ENCODE measurements around the gene MTHFD2. TPM values are rescaled to one million over a fixed set of nuclear protein-coding genes. Genes with fewer than 3 reads are reported as not detected.

The MTHFD2 gene
- total RNA-seq, 1 experiment from 2014 or later = 470 TPM

DNA sequence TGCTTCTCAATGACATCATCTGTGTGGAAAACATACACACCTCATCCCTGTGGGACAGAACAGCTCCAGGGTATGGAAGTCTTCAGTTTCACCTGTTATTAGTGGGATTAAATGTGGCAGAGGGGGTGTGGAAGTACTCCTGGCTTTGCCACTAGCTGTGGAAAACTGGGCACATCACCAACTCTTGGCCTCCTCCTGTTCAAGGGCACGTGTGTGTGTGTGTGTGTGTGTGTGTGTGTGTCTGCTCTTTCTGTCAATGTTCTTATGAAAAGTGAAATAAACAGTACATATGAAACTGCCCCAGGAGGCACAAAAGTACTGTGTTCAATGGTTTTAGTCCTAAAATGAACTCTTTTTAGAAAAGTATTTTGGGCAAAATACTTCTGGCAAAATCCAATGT lies 65.9 kb downstream of the MTHFD2 start:
- no peak overlapping the region for H3K27ac Mint-ChIP-seq (ENCODE audit: unreplicated experiment)
- CTCF ChIA-PET = interaction anchor here (1.0 to 2.0 kb wide), 2 partner anchors 14 to 71 kb away, joined by 3 to 5 read pairs; no protein-coding TSS in a partner anchor

GRCh38 chr2:74267068-74267467 lies 68.7 kb downstream of the MTHFD2 start:
- no peak overlapping the region for H3K4me3 Mint-ChIP-seq (ENCODE audit: unreplicated experiment)
- H3K27me3 Mint-ChIP-seq (ENCODE audit: insufficient read depth, unreplicated experiment) = no peaks in the 10 kb centered on the region
- Histone ChIP-seq H3K27me3 (replicated peaks; ENCODE audit: control insufficient read depth, insufficient read depth, low read length) (no peaks in the 10 kb centered on the region), H3K9me3 (no peaks in the 10 kb centered on the region), H3K4me1 (no peaks in the 10 kb centered on the region), H3K36me3 (ENCODE audit: control insufficient read depth, insufficient read depth, low read length) (no peaks in the 10 kb centered on the region), H3K4me3 (ENCODE audit: low read depth, low read length) (no peak overlapping the region)
- ChIA-PET CTCF (interaction anchor here (2.5 kb wide), 1 partner anchor 68 kb away, joined by 6 read pairs; no protein-coding TSS in a partner anchor), POLR2A (no interaction called here)
- no peaks in the 10 kb centered on the region for H3K9me3 Mint-ChIP-seq (ENCODE audit: unreplicated experiment)
- no peak overlapping the region for H3K27ac Mint-ChIP-seq (ENCODE audit: unreplicated experiment)
- TF ChIP-seq CTCF (IDR thresholded peaks at IDR 0.05; ENCODE audit: insufficient read depth in 1 of 2, low read depth in 1 of 2, low read length in 1 of 2, severe bottlenecking in 1 of 2, unreplicated experiment in 1 of 2) = peak; percentile 47 to 75
- no TSS peak for BruUV-seq (replicated peaks)
- DNase-seq = peak in 1 of 2 experiments; percentile 62
- intact Hi-C loops (cut with micrococcal nuclease; ENCODE audit: unreplicated experiment) = loop anchor here (1.0 to 2.0 kb wide), 2 partner anchors 68 to 126 kb away; no protein-coding TSS in a partner anchor
- H3K4me1 Mint-ChIP-seq (ENCODE audit: low read depth, unreplicated experiment) = no peaks in the 10 kb centered on the region
- H3K36me3 Mint-ChIP-seq (ENCODE audit: insufficient read depth, unreplicated experiment) = no peaks in the 10 kb centered on the region

More for the DNA sequence above, 65.9 kb downstream of the MTHFD2 start:
- no peak for DNase-seq
- TF ChIP-seq CTCF (IDR thresholded peaks at IDR 0.05; ENCODE audit: insufficient read depth in 1 of 2, low read depth in 1 of 2, low read length in 1 of 2, severe bottlenecking in 1 of 2, unreplicated experiment in 1 of 2) = no peak
- H3K4me1 Mint-ChIP-seq (ENCODE audit: low read depth, unreplicated experiment) = peaks cover 5% of the 10 kb centered on the region
- H3K36me3 ChIP-seq (ENCODE audit: control insufficient read depth, insufficient read depth, low read length) = no peaks in the 10 kb centered on the region
- no peaks in the 10 kb centered on the region for H3K27me3 Mint-ChIP-seq (ENCODE audit: insufficient read depth, unreplicated experiment)
- intact Hi-C loops (cut with micrococcal nuclease; ENCODE audit: unreplicated experiment) = no loop called here
- H3K9me3 ChIP-seq = no peaks in the 10 kb centered on the region
- POLR2A ChIA-PET = no interaction called here
- no peaks in the 10 kb centered on the region for H3K27me3 ChIP-seq (replicated peaks; ENCODE audit: control insufficient read depth, insufficient read depth, low read length)
- no peaks in the 10 kb centered on the region for H3K9me3 Mint-ChIP-seq (ENCODE audit: unreplicated experiment)
- no peaks in the 10 kb centered on the region for H3K4me1 ChIP-seq
- H3K4me3 ChIP-seq (ENCODE audit: low read depth, low read length) = no peak overlapping the region
- H3K36me3 Mint-ChIP-seq (ENCODE audit: insufficient read depth, unreplicated experiment) = no peaks in the 10 kb centered on the region
- BruUV-seq (replicated peaks) = no TSS peak
- no peak overlapping the region for H3K4me3 Mint-ChIP-seq (ENCODE audit: unreplicated experiment)

Other genes starting within 250 kb of the MTHFD2 start
- gene TET3, start 213.7 kb upstream of the MTHFD2 start, total RNA-seq (2022) = 27.5 and 27.8 TPM in 2 replicates
- gene BOLA3, start 50.7 kb upstream of the MTHFD2 start, total RNA-seq (2022) = 71.5 and 79.7 TPM in 2 replicates
- gene MOB1A, start 19.7 kb upstream of the MTHFD2 start, total RNA-seq (2022) = 113 and 125 TPM in 2 replicates
- gene SLC4A5, start 144.8 kb downstream of the MTHFD2 start, total RNA-seq (2022) = 1.9 and 2.2 TPM in 2 replicates
- 132 and 139 TPM in 2 replicates for gene DCTN1, start 181.7 kb downstream of the MTHFD2 start, total RNA-seq (2022)
- 0.84 and 1.7 TPM in 2 replicates for gene C2orf81, start 223.0 kb downstream of the MTHFD2 start, total RNA-seq (2022)
- gene WDR54, start 223.1 kb downstream of the MTHFD2 start, total RNA-seq (2022) = 8.4 and 9.9 TPM in 2 replicates
- gene RTKN, start 243.3 kb downstream of the MTHFD2 start, total RNA-seq (2022) = 123 and 139 TPM in 2 replicates

Data from Caco-2 (cell line).